ENCODE measurements around the gene TCF7L2.

The TCF7L2 gene

DNA sequence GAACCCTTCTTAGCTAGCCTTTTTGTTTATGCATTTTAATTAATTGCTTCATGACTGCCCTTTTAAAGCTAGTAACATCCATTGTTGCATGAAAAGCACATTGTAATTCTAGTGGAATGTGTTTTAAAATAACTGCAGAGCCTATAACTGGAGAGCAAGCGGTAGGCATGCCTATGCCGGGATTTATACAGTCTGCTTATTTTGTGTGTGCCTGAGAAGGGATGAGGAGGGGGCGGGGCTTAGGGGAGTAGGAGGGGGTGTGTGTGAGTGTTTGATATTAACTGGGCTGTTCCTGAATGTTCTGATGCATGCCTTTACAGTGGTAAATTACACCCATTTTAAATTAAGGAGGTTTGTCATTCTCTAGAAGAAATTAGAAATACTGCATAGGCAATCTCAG is 208.1 kb downstream of the TCF7L2 start:
- no peak for DNase-seq

DNA sequence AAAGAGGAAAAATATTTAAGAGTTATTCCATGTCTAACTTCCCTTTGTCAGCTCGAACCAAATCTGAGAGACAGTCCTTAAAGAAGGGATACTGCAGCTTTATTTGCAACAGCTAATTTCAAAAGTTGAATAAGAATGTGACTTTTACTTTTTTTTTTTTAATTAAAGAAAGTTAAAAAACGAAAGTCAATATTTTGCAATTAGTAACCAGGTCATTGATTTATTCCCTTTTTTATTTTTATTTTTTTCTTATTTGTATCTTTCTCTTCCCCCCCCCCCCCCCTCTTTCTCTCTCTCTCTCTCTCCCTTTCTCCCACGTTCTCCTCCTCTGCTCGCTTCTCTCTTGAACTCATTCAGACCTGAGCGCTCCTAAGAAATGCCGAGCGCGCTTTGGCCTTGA is 209.5 kb downstream of the TCF7L2 start:
- DNase-seq: no peak

DNA sequence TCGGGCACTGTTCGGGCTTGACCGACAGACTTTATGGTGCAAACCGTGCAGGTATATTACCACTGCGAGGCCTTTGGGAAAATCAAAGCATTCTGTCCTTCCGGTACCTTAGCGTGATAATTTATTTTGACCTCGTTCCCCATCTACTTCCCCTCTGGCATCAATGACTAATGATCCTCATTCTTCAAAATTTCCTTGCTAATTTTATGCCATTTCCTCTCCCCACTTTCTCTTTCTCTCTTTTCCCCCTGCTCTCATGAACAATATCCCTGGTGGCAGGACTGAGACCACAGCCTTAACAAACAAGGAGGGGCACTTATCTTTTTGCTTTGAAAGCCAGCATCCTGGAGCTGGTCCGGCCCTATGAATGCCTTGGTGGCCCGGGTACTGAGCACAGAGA is 210.6 kb downstream of the TCF7L2 start:
- DNase-seq: no peak

DNA sequence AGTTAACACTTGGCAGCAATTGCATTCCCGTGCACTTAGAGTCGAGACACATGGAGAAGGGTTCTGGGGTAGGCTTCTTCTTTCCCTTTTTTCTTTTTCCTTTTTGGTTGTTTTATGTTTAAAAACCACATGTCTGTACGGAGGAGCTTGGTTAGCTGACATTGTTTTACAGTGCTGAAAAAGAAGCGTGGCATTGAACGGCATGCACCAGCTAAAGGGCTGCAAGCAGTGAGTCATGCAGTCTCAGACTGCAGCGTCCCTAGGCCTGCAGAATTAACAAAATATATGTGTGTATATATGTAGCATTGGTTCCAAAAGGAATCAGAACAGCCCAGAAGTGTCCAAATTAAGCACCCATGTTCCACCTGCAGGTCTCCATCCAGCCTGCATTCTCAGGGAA is 211.0 kb downstream of the TCF7L2 start:
- no peak for DNase-seq

DNA sequence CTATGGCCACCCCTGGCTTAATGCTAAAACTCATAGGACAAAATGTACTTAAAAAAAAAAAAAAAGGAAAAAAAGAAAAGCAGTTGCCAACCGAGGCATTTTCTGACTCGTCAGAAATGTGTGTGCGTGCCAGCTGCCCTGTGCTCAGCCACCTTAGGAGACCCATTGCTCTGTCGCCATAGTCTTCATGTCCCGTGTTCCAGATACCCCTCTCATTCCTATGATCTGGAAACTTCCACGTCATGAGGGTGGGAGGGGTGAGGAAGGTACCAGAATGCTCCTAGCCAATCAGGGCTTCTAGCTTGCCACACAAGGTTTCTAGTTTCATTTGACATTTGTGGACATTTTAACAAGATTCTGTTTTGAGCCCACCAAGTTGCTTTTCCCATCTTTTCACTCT is 212.9 kb downstream of the TCF7L2 start:
- DNase-seq: no peak

DNA sequence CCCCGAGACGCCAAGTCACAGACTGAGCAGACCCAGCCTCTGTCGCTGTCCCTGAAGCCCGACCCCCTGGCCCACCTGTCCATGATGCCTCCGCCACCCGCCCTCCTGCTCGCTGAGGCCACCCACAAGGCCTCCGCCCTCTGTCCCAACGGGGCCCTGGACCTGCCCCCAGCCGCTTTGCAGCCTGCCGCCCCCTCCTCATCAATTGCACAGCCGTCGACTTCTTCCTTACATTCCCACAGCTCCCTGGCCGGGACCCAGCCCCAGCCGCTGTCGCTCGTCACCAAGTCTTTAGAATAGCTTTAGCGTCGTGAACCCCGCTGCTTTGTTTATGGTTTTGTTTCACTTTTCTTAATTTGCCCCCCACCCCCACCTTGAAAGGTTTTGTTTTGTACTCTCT is 215.6 kb downstream of the TCF7L2 start:
- DNase-seq: no peak

DNA sequence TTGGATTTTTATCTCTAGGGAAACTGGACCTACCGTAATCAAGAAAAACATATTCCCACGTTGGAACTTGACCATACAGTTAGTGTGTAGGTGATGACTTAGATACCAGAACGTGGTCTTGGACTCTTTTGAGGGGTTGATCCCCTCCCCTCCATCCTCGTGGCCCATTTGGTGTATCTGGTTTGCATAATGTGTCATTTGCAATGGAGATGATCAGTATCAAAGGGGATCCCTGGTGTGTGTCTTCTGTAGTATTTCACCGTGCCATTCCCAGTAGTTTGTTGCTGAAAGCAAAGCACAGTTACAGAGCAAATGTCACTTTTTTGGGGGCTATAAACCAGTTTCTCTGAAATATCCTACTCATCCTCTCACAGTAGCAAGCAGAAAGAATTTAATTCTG is 217.7 kb downstream of the TCF7L2 start:
- no peak for DNase-seq

DNA sequence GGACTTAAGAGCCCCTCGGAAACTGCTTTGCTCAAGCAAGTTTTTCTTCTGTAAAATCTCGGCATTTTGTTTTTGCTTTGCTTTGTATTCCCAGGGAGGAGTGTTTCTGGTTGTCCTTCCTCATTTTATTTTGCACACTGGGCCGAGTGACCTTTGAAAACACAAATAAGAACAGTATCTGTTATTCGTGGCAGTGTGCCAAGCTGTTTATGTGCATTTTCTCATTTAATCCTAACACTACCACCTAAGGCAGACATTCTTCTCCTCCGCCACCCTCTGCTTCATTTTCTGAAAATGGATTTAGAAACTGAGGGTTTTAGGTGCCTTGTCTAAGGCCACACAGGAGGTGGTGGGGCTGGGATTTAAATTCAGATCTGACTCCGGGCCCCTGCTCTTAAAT is 218.5 kb downstream of the TCF7L2 start:
- DNase-seq: no peak

DNA sequence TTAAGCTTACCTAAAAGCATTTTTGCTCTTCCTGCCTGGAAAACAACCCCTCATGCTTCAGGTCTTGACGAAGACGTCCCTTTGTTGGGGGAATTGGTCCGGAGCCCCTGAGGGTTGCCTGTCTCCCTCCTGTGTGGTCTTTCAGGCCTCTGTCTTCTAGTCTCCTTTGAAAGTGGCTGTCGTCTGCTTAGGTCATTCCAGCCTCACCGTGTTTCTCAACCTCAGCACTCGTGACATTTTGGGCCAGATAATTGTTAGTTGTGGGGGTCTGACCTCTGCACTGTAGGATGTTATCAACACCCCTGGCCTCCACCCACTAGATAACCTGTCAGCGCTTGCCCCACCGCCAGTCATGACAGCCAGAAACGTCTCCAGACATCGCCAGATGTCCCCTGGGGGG is 219.1 kb downstream of the TCF7L2 start:
- no peak for DNase-seq

DNA sequence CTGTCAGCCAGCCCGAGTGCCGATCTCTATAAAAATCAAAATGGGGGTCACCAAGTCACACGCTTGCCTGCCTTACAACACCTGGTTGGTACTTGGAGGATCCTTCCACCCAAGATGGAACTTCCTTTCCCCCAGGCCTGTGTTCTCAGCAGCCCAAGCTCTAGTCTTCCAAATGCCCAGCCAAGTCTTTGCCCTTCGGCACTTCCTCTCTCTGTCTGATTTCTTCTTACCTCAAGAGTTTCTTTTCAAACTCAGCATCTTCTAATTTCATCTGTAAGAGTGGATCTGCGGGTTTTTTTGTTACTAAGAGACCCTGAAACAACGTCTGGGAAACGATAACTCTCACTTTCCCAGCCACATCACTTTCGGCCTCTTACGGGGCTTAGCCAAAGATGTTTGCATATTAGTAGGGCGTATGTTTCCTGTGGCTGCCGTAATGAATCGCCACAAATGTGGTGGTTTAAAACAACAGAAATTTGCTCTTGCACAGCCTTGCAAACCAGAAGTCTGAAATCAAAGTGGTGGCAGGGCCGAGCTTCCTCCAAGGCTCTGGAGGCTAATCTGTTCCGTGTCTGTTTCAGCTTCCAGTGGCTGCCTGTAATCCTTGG is 219.9 kb downstream of the TCF7L2 start:
- DNase-seq: peak; percentile 54

DNA sequence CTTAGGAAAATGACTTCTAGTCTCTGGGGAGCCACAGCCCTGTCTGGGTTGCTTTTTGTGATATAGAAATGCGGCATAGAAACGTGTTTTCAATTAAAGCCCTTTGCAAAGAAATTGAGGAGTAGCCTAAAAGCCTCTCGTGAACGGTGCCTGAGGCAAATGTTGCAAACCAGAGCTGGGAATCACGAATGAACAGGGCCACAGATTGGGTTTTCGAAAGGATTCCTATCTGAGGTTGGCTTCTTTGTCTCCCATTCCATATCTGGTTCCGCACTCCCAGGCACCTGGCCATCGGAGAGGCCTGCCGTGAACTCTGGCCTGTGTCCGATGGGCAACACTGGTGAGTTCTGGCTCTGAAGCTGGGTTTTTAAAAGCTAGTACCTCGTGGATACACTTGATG is 221.6 kb downstream of the TCF7L2 start:
- no peak for DNase-seq

DNA sequence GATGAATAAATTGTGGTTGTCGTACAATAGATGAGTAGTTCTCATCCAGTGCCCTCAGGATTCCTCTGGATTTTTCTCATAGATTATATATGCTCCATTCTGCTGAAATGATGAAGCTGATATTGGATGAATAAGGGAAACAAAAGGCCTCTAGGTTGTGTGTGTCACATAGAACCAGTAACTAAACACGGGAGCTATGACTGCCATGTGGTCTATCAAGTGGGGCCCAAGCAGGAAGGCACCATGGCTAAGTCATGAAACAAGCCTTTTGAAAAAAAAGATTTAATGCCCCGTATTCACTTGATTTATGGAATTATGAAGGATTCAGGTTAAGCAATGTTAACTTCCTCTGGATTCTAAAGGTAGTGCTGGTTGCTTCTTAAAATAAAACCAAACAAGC is 225.1 kb downstream of the TCF7L2 start:
- no peak for DNase-seq

DNA sequence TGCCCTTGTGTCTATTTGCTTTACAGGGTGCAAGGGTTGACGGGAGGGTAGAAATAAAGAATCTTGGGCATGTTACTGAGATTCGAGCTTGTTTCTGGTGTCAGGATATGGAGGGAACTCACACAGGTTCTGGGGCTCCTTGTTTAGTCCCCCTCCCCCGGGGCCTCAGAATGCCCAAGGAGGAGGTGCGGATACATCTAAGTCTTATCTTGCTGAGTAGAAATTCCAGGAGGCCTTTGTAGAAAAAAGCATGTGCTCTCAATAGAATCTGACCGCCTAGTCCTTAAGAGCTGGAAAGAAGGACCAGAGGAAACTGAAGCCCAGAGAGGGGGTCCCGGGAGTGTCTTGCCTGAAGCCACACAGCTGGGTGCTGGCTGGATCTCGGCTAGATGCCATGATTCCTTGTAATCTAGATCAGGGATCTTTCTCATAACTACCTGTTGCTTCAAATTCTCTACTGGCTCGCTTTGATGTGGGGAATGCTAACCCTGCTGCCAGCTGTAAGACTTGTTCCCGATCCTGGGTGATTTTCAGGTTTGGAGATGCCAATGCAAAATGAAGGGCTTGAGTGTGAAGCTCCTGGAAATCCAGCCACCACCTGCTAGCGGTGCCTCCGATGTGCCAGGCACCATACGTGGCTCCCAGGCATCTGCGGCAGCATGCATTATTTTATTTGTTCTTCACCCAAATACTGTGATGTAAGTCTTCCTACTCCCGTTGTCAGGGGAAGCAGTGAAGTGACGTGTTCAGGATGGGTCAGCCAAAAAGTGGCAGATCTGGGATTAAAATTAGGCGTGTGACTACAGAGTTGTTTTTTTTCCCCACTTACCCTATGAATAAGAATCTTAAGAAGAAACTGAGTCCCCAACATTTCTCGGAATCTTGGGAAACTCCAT is 226.0 kb downstream of the TCF7L2 start:
- DNase-seq: no peak

DNA sequence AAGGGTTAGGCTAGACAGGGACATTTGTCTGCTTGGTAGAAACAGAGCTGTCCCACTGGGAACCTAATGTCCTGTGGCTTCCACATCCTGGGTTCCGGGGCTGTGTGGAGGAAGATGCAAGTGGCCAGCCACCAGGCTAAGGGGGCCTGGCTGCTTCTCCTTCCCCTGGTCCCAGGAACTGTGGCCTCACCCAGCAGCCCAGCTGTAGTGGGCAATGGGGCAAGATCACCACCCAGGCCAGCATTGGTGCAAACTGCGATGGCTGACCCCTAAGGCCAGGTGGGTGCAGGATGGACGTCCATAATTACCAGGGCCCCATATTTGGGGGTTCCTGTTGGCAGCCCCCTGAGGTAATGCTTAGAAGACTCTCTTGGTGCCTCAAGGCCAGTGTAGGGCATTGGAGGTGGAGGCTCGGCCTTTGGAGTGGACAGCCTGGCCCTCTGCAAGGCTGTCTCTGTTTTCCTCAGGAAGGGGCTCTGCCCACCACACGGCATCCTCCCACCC is 226.7 kb downstream of the TCF7L2 start:
- DNase-seq: no peak

DNA sequence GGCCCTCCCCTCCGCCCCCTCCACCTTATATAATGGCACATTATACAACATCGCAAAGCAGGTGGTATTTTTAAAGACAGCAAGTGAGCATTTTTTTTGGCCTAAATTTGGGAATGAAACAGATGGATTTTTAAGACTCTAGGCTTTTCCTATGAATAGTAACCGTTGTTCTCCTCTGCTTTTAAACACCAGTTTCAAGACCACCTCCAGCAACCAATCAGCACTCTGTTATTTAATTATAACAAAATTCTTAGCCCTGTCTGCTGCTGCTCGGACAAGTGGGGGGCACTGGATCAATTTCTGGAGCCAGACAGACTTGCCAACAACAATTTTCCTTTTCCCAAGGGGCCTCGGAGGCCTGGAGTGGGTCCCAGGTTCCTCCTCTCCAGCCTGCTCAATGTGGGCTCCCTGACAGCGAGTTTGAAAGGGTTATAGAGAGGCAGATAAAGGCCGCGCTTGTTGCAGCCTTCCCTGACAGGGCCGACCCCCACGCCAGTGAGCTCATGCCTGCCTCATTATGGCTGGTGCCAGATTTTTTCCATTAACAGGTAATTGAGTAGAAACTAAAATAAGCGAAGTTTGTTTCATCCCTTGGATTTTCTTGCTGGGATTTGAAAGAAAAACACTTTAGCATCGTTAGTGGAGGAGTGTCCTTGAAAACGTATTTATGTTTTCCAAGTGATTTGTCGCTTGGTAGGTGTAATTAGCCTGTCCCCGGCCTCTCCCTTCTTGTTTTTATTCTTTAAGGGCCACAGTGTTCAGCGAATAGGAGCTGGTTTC is 227.3 kb downstream of the TCF7L2 start:
- no peak for DNase-seq

DNA sequence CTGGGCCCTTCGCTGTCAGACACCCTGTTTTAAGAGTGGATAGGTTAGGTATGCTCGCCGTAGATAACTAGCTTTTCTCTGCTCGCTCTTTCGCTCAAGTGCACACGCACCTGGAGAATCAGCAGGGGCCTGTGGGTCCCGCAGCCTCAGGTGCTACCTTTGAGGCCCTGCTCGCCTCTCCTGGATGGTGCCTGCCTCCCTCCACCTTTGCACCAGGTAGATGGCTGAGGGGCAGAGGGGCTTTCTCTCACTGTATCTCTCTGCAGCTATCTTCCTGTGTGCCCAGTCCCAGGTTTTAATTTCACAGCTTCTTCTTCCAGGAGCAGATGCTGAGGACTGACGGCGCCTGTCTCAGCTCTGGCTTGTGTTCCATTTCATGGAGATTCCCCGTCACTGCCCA is 227.9 kb downstream of the TCF7L2 start:
- no peak for DNase-seq

DNA sequence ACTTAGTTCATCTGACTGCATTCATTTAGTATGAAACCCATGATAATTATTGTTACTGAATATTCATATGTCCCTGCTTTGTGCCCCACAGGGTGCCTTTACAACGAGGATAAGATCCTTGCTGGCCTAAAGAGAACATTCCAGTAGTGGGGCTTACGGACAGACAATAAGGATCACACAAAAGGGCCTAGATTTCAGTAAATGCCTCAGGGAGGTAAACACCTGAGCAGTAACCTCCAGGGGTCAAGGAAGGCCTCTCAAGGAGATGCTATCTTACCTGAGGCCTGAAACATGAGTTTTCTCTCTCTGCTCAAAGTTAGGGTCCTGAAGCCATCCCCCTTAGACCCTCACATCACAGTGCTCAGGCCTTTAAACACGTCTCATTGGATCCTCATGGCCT is 228.7 kb downstream of the TCF7L2 start:
- no peak for DNase-seq

DNA sequence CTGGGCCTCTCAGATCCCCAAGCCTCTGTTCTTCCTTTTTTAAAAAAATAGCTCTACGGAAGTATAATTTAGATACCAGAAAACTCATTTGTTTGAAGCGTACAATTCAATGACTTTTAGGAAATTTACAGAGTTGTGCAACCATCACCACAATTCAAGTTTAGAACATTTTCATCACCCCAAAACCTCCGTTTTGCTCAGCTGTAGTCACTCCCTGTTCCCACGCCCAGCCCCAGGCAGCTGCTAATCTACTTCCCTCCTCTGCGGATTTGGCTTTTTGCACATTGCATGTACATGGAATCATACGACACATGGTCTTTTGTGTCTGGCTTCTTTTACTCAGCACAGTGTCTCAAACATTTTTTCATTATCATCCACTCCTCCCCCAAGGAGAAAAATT is 229.2 kb downstream of the TCF7L2 start:
- DNase-seq: peak; percentile 73

DNA sequence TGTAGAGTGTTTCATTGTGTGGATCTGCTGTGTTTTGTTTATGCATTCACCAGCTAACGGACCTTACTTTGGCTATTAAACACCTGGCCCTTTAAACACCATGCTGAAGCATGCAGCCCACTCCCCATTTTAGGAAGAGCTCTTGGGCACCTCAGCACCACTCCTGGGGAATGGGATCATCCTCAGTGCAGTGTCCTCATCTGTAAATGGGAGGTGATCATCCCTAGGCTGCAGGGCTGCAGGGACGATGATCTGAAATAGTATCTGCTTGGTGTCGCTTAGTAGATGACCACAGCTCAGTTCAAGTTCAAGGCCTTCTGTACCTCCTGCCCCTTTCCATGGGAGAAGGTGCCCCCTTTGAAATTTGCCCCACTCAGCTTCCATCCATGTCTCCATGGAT is 229.9 kb downstream of the TCF7L2 start:
- DNase-seq: no peak

DNA sequence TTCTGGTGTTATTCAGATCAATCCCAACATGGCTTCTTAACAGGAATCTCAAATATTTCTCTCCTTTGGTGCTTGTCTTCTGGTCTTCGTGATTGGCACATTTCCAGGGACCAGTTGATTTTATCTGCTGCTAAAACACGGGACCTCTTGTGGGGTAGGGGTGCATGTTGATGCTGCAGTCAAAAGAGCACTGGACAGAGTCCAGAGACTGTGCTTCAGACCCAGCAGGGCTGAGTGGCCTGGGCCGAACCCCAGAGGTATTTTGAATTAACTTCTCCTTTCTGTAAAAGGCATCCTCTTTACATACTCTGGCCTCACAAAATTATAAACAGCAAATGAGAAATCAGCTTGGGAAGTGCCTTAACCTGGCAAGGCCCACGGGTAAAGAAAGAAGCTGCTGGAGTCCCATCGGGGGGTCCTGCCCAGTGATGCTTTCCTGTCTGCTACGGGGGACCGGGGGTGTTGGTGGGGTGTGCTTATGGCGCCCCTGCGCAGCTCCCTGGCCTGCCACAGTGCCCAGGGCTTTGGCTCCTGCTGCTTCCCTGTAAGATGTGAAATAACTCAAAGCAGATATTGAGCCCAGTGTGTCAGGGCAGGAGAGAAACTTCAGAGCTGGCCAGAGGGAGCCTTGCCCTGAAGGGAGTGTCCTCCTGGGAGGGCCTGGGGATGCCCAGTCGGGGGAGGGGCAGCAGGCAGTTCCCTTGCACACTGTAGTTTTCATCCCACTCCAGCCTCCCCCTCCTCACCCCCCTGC is 230.5 kb downstream of the TCF7L2 start:
- peak; percentile 15 for DNase-seq

DNA sequence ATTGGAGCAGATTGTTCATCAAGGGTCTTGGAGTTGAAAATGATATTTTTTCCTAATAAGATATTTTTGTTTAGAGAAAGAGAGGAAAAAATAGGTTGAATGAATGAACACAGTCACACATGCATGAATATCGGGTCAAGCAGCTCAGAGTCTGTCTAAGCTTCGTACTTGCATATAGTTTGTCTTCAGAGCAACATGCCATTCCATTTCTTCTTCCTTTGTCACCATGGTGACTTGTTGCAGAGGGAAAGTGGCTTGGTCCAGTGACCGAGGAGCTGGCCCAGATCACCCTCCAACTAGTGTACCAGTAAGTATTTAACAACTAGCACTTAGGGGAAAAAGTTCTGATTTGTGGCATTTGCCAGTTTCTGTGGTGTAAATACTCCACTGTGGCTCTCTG is 232.1 kb downstream of the TCF7L2 start:
- no peak for DNase-seq

DNA sequence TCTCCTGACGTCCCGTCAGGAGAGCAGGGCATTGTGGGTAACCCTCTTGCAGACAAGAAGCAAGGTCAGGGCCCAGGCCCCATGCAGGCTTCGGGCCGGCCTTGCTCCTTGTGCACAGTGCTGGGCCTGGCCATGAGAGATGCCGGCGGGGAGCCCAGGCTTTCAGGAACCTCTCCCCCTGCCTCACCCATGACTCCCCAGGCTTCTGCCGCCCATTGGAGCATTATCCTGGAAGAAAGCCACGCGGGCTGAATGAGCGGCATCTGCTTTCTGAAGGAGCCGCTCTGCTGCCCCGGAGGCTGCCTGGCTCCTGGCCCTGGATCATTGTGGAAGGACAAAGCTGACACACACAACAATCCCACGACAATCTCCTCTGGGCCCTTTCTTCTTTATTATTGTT is 233.5 kb downstream of the TCF7L2 start:
- no peak for DNase-seq

Measured in hematopoietic multipotent progenitor cell treated with erythropoietin and hydrocortisone succinate and interleukin-3 and kit ligand, for 4 days (in vitro differentiated cells).